Activated T-cell treated with anti-CD3 and anti-CD28 coated beads for 48 hours (primary cell): Measurements from ENCODE around the gene THOC6.
"Not testable (repeated sequence)": the region's sequence is repeated elsewhere in the genome, so short reads cannot be mapped to it uniquely, and the experiment has no call there.

ENCODE experiments used
- DNase-seq: peaks from one replicate; pipeline ENCODE4 v3.0.0-alpha.2; 2020; ENCODE audit warnings: low read depth

THOC6 gene

GRCh38 chr16:3030222-3031212 lies 6.7 kb downstream of the THOC6 start:
- DNase-seq: no peak

DNA sequence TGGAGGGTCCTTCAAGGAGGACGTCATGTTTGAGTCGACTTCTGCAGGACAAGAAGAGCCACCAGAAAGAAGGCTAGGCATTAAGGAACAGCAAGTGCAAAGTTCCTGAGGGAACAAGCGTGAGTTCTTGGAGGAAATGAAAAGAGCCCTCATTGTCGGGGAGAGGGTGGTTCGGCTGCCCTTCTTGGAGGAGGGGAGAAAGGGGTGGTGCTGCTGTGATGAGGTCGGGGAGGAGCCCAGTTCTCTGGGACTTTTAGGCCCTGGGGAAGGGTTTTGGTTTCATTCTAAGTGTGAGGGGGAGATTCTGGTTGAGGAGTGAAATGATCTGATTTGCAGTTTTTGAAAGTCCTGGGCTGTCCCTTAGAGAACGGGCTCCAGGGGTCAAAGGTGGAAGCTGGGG lies 8.8 kb downstream of the THOC6 start:
- no peak for DNase-seq

- no peak for DNase-seq
Observed at GRCh38 chr16:3035289-3035971, 11.6 kb downstream of the THOC6 start.

DNA sequence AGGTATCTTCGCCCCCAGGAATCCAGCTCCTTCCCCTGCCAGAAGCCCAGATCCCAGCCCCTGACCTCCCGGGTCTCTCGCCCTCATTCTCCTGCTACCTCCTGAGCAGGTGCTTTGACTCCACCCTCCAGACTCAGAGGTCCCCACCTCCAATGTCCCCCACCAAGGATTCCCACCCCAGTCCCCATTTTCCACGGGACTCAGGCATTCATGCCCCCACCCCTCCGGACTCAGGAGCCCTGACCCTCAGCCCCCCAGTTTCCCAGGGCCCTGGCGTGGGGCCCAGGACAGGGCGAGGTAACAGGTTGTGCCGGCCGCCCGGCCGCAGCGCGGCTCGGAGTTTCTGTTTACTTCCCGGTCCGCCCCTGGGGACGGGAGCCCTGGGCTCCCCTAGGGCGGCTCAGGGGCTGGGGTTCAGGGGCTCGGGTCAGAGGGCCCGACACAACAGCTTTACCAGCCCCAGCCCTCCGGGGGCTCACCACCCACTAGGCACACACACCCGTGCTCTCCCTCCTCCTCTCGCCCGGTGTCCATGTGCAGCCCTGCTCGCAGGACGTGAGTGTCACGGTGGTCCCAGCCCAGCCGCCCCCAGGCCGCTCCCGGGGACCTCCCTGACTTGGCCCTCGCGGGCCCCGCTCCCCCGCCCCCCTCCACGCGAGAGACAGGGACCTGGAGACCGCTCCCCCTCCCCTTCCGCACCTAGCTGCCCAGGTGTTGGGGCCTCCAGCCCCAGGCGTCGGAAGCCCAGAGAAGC lies 12.3 kb downstream of the THOC6 start:
- DNase-seq: no peak

- no peak for DNase-seq
Observed at GRCh38 chr16:3036726-3037315, 13.0 kb downstream of the THOC6 start, which contains the start of gene BICDL2. BICDL2 (minus strand) TSS chr16:3036944; CDS start chr16:3035496, 1,448 bp downstream.

- DNase-seq: no peak
Observed at GRCh38 chr16:3038256-3038655, 14.4 kb downstream of the THOC6 start.

GRCh38 chr16:3038896-3039295 lies 15.1 kb downstream of the THOC6 start:
- DNase-seq: no peak

DNA sequence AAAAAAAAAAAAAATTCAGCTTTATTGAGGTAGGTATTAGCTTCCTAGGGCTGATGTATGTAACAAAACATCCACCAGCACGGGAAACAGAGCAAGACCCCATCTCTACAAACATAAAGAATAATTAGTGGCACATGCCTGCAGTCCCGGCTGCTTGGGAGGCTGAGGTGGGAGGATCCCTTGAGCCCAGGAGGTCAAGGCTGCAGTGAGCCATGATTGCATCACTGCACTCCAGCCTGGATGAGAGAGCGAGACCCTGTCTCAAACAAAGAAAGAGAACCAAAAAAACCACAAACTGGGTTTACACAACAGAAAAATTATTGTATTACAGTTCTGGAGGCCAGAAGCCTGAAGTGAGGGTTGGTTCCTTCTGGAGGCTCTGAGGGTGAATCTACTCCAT lies 18.5 kb downstream of the THOC6 start:
- no peak for DNase-seq

- no peak for DNase-seq
Observed at GRCh38 chr16:3044708-3045107, 20.9 kb downstream of the THOC6 start.

GRCh38 chr16:3045758-3046640 lies 22.2 kb downstream of the THOC6 start, which contains the start of gene MMP25:
MMP25 (plus strand) TSS chr16:3046561; CDS start chr16:3046918, 357 bp downstream.
- DNase-seq: no peak

- no peak for DNase-seq
Observed at GRCh38 chr16:3046641-3047386, 23.0 kb downstream of the THOC6 start.

GRCh38 chr16:3047387-3047720 lies 23.5 kb downstream of the THOC6 start:
- no peak for DNase-seq

GRCh38 chr16:3049921-3050481 lies 26.2 kb downstream of the THOC6 start:
- no peak for DNase-seq

DNA sequence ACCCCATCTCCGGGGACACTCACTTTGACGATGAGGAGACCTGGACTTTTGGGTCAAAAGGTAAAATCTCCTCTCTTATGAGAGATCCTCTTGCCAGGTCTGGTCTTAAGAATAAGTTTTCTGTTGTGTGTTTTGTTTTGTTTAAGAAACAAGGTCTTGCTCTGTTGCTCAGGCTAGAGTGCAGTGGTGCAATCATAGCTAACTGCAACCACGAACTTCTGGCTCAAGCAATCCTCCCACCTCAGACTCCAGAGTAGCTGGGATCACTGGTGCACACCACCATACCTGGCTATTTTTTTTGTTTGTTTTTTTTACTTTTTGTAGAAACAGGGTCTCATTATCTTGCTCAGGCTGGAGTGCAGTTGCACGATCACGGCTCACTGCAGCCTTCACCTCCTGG lies 26.7 kb downstream of the THOC6 start:
- DNase-seq: no peak

- no peak for DNase-seq
Observed at GRCh38 chr16:3051009-3051408, 27.2 kb downstream of the THOC6 start.

GRCh38 chr16:3051494-3051893 lies 27.7 kb downstream of the THOC6 start:
- no peak for DNase-seq

- DNase-seq: not testable (repeated sequence)
Observed at GRCh38 chr16:3052571-3053329, 28.9 kb downstream of the THOC6 start.

DNA sequence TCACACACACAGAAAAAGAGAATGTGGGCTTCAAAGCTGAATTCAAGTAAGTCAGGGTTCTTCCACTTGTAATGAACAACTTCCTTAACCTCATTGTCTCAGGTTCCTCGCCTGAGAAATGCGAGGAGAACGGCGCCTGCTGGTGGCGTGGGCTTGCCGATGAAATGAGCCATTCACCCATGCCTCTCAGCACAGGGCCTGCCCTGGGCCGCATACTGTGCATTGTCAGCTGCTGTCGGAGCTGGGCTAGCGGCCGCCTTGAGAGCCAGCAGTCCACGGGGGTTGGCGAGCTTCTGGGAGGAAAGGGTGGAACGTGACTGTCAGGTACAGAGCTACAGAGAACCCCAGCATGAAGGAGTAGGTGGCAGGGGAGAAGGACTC lies 29.5 kb downstream of the THOC6 start:
- DNase-seq: not testable (repeated sequence)
